Stimulated activated CD8-positive, alpha-beta memory T cell treated with anti-CD3 and anti-CD28 coated beads, Interleukin-7, amount 100 ng/mL, for 1 hour (primary cell): Measurements from ENCODE around the gene SHROOM3.

Experiments used
- DNase-seq, 2 donors: peaks; one replicate each; pipeline ENCODE4 v3.0.0-alpha.2; 2020; ENCODE audit warnings: low read depth in 2 of 2

The SHROOM3 gene

DNA sequence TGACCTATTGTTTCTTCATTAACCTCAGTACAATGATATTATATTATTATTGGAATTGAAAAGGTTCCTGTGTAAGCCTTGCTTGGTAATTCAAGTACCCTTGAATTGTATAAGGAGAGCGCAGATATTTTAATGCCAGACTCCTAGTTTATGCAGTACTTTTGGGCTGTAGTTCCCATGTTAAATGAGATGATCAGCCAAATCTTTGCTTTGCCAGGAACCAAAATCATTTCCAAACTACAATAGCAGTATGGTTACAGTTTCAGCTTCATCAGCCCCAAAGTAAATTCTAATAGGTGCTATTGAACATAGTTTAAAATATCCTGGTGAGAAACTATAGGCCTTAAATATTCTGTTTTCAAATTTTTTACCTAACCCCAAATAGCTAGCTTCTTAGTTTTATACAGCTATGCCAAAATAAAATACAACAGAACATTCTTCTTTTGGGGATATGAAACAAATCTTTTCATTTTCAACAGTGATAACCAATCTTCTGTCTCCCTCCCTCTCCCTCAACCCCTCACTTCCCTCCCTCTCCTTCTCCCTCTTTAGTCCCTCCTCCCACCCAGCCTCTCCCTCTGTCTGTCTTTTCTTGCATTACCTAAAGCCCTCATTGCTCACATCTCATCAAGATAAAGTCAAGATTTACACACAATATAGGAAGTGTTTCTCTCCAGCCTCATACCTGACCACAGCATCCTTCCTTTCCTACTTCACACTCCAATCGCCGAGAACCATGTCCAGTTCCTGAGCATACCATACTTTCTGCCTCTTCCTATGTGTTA, 190.1 kb downstream of the SHROOM3 start:
- DNase-seq: no peak

DNA sequence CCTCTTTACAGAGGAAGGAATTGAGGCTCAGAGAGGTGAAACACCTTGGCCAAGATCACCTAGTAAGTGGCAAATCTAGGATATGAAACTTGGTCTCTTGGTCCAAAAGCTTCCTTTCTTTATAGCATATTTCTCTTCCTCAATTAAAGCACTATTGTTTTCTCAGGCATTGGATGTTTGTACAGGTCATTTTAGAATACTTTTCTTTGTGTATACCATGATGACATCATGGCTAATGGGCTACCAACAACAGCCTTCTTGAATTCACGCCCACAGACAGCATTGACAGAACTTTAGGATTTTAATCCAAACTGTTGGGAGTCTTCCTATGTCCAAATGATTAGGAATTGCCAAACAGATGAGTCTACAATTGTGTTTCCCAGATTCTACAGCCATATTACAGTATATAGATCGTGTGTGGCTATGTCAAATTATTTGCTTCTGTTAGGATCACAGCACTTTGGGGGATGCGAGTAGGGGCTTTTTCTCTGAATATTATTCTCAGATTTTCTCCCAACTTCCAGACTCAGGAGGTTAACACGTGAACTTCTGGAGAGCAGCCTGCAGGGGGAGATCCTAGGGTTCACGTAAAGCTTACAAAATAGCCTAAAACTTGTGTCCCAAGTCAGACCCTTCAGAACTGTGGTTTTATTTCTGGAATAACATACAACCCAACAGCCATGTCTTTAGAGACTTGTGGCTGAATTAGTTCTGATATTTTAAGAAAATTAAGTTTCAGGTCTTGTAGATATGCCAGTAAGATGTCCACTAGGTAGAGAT, 191.8 kb downstream of the SHROOM3 start:
- DNase-seq: no peak

DNA sequence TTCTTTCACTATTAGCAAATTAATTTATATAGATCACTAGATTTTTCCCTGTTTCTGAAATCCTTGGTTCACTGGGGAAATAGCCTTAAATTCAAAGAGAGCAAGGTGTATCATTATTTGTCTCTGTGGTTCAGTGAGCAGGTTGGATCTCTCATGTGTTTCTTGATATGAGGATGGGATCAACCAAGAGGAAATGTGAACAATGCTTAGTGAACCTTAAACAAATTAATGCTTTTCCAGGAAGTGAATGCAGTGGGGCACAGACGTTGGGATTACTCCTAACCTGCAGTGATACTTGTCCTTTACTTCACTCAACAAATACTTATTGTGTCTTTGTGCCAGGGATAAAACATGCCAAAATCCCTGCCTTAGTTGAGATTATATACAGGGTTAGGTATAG, 193.2 kb downstream of the SHROOM3 start:
- DNase-seq: no peak

DNA sequence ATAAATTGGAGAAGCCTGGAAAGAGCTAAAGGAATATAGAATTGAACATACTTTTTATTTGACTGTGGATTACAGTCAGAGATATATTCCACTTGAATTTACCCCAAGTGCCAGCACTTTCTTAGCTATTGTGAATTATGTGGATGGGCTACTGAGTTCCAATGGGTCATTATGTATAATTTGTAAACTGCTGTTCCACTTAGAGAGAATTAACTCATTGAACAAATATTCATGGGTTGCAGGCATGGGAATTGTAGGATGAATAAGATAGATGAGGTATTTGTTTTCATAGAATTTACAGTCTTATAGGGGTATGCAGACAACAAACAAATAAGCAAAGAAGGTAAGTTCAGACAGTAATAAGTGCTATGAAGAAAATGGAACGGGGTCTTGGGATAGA, 195.7 kb downstream of the SHROOM3 start:
- no peak for DNase-seq

DNA sequence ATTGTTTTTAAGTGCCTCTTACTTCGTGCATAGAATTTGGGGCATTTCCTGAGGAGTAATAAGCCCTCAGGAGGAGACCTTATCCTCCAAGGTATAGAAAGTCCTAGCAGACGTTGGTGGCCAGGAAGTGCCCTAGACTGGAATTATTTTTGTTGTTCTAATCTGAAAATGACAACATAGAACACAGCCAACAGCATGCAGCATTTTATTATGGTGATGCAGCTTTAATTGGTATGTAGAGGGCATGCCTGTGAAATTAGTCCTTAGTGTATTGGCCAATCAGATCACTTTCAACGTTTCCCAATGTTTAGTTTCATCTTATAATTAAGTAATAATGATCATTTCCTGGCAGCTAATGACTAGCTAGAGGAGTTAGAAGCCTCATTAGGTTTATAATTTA, 199.2 kb downstream of the SHROOM3 start:
- no peak for DNase-seq

DNA sequence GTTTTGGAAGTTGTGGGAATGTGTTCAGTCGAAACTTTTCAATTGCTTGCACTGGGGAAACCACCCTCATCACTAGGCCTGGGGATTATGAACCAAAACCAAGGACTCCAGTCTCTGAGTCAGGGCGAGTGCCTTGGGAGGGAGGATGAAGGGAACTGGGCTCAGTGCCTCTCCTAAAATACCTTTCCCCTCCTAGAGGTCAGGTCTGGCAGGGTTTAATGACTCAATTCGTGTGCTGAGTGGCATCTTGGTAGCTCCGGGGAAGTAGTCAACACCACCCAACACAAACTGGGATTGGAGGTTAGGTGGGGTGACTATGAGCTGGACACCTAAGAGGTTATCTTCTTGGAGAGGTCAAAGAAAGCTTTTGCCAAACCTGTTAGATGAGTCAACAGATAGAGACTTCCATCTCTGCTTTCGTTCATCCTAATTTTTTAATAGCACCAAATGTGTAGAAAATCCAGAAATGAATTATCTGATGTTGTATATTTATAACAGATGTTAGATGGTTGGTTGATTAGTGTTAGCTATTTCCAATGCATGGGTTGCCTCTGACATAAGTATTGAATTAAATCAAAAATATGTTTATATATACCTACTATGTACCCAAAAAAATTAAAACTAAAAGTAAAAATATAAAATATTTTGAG, 202.8 kb downstream of the SHROOM3 start:
- no peak for DNase-seq

DNA sequence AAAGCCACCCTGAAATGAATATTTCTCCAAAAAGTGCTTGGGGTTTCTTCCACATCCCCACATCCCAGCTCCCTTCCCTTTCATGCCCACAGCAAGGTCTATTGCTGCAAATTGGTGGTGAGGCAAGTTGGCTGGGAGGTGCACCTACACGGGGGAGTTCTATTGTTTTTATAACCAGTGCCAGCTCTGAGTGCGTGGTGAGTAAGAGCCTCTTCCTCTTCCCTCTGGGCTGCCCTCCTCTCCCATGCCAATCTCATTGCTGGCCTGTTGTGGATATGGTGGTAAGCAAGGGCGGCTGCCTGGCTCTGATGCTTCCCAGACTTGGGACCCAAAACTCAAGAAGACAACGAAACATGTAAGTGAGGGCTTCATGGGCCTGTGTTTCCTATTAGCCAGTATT, 204.3 kb downstream of the SHROOM3 start:
- no peak for DNase-seq

DNA sequence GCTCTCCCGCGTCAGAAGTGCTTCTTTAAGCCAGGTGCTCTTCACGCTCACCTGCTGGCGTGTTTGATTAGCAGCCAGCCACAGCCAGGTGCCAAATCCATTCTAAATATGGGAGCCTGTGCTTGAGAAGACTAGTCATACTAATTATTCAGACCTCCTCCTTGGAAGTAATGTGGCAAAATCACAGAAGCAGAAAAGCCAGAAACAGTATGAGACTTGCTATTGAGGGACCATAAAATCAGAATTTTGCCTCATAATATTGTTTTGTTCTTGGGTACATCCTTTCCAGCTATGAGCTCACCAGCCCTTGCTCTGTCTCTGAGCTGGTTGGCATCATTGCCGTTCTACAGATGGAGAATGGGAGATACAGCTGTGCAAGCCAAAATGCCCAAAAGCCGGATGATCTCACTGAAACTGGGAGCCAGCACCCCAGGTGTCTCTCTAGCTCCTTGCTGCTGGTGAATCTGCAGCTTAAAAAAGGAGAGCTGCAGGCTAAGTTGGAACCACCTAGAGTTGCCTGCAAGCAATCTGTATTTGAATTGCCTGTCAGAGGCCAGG, 205.4 kb downstream of the SHROOM3 start:
- DNase-seq: no peak

DNA sequence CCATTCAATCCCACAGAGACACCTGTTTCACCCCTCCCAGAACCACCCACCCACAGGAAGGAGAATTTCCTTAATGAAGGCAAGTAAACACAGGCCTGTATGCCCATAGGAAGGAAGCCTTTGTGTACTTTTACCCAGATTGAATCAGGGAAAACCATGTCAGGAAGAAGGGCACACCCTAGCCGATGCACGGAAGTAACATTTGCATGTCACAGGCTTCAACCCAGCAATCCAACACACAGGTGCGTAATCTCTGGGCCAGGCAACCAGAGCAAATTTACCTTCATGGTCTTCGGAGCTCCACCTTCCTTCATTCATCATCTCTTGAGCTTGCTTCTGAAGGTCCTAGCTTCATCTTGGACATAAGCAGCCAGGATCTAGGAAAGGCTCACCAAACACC, 206.3 kb downstream of the SHROOM3 start:
- DNase-seq: no peak

DNA sequence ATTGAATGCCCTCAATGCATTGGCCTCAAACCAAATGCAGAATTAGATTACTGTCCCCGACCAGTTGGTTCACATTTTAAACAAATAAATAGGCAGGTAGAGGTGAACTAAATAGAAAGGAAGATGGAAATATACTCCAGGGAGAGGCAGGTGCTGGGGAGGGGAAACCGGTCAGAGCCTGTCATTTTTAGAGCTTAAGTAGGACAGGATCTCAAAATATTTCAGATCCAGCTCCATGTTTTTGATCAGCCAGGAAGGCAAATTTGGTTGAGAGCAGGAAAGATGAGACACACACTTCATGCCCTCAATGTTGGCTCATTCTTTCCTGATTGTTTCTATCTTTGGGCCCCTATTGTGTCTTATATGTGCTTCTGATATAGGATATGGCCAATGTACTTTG, 206.7 kb downstream of the SHROOM3 start:
- no peak for DNase-seq

DNA sequence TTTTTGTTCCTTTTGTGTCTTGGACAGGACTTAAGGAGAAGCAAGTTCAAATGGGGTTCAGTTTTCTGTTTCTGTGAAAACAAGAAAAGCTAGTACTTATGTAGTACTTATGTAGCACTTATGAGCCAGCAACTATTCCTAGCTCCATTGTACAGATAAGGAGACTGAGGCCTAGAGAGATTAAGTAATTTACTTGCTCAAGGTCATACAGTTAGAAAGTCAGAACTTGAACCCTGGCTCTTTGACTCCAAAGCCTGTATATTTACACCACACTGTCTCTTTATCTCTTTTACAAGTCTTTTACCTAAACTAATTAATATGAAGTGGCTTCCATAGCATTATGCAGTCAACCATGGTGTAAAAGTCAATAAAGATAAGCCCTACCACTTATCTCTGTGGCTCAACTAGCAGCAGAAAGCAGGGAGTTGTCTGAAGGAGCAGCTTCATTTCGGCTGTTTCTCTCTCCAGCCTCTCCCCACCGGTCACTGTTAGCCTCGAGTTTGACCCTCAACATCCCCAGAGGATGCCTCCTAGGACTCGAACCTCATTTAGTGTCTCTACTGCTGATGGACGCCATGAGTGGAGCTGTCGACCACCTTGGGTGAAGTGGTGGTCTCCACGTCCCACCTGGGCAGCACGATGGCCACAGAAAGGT, 209.9 kb downstream of the SHROOM3 start:
- DNase-seq: no peak

DNA sequence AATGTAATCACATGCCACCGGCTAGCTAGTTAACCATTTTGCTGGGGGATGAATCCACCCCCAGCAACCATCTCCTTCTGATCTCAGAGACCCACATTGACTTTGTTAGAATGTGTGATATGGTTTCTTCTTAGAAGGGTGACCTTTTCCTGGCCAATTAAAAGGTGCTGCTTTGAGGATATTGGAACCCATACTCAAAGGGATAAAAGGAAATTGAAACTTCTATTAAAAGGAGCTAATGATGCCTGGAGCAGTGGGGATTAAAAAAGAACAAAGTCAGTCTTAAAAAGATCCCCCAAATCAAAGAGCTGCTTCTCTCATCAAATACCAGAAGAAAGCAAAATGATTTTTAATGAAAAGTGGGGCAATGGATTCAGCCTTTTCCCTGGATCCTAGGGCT, 214.1 kb downstream of the SHROOM3 start:
- DNase-seq: no peak

DNA sequence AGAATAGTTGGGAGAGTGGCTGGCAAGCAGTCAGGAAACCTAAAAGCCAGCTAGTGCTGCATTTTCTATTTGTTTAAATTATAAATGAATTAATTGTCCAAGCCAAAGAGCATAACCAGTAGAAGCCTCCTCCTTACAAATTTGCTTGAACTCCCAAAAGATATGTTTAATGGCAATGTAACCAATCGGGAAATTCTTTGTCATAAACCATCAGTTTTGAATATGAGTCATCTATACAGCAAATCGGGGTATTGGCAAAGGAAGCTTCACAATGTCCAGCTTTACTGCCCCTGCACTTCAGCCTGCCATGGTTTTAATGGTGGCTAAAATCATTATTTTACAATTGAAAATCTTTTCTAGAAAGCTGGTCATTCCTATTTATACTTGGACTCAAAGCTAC, 216.6 kb downstream of the SHROOM3 start:
- no peak for DNase-seq

DNA sequence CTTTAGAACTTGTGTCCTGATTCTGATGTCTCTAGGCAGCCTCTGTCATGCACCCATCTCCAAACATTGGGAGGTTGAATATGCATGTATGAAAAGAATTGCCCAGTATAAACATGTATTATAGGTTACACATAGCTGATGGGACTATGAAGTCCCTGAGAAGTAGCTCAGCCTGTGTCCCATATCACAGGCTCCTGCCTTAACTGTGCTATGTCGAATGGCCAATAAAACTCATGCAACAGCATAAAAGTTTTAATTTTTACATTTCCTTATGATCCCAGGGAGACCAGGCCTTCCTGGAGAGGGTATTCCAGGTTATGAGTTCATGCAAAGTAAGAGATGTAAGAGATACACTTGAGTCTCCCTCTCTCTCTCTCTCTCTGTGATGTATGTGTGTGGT, 217.4 kb downstream of the SHROOM3 start:
- no peak for DNase-seq

DNA sequence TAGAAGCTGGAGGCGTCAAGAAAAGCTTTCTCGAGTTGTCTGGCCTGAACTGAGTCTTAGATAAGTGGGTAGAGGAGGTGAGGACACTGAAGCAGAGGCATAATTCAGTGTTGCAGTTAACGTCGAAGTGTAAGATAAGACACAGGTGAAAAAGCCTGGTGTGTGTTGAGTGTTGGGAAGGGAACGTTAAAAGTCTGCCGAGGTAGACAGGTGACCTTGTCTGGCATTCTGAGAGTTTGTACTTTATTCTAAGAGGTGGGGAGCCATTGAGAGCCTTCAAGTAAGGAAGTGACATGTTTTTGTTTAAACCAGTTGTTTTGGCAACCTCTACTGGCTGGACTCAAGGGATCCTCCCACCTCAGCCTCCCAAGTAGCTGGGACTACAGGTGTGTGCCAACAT, 219.1 kb downstream of the SHROOM3 start:
- no peak for DNase-seq

DNA sequence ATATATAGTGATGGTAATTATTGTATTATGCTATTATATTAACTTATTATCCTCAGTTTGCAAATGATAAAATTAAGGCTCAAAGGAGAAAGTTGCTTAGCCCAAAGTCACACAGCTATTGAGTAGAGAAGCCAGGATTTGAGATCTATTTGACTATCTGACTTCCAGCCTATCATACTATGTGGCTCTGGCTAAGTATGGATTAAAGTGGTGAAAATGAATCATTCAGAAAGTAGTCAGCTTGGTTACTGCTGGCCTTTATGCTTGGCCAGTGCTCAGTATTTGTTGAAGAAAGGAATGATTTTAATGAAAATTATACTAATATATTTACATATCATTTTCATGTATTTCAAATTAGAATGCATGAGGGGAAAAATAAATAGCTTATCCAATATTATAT, 219.8 kb downstream of the SHROOM3 start:
- no peak for DNase-seq

DNA sequence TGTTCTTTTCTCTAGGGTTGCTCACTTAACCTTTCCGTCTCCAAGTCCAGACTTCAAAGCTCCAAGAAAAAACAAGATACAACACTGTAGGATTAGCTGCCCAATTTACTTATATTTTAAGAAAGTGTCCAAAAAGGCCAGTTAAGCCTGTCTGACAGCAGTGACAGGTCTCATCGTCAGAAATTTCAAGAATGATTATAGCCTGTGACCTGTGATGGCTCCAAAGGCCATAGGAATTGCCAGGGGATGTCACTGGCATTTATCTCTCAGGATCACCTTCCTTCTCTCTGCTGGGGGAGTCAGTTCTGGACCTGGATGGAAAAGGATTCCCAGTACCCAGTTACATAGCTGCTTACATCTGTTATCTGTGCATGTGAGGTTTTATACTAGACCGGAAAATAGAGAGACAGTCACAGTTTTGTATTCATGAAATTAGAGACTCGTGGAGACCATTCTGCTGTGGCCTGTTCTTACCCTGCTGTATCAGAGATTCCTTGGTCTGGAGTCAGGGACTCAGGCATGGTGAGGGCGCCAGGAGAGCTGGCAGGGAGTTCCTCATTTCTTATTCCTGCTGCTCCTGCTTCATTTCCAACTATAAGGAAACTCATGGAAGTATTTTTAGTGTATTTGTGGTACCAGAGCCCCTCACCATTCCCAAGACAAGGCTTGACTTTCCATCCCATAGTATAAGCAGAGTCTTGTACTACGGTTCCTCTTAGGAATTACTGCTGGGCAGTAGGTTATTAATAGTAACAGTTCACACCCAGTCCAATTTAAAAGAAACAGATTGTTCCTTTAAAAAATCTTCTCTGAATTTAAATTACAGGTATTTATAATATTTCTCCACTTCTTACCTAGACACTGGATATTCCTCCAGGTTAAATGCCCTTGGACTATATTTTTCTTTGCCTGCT, 220.8 kb downstream of the SHROOM3 start:
- DNase-seq: no peak

DNA sequence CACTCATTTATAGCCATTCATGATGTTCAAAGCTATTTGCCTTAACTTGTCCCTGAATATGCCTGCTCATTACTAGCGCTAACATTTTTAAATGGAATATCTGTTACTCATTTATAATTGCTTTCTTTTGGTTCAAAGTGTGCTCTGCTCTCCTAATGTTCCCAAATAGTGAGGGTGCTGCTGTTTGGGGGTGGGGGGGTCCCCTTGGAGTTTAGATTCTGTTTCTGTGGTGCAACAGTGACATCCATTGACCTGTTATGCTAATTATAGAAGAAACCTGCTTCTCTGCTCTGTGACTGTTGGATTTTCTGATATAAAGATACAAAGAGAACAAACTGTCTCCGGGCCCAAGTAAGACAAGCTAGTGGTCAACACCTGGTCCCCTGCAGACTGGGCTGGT, 222.4 kb downstream of the SHROOM3 start:
- DNase-seq: no peak

DNA sequence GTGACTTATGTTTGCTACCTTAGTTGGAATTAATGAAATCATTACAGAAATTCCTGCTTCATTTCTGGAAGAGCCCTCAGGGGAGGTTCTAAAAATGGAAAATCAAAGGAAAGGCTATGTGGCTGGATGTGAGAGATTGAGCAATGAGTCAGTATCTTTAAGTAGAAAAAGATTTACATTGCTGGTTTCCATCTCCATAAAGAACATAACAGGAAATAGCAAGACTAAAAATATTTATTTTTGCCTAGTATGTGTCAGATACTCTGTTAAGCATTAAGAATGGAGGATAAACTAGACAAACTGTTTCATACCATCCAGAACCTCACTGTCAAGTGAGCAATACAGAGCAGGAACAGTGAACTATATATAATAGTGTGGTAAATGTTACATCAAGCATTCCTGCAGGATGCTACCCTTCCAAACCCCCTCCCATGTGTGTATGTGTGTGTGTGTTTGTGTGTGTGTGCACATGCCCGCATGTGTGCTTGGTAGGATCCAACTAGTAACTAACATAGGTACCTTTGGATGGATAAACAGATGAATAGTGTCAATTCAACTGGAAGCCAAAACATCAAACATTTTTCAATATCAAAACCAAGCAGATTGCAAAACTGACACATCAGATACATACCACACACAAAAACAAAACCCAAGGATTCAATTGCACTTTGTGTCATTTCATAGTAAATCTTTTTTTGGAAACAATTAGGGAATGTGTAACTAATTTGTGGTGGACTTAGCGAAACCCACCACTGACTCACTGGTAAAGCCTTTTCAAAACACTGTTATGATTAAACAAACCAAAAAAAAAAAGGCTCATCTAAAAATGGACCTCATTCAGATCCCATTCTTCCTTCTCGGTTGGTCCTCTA, 223.4 kb downstream of the SHROOM3 start:
- DNase-seq: no peak

DNA sequence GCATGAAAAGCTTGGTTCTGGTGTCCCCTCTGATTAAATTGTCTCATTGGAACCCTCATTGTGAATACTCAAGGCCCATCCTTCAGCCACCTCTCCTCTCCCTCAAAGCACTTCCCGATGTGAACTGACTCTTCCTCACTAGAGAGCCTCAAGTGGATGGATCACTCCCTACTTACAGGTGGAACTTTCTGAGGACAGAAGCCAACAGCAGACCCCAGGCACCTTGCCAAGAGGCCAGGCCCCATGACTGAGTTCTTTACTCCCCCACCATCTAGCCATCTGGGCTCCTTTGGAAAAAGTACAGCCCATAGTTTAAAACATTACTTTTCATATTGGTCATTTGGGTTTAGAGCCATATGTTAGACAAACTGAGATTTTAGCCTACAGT, 224.1 kb downstream of the SHROOM3 start:
- no peak for DNase-seq
